ENCODE results near the gene FBXW5.

DNA sequence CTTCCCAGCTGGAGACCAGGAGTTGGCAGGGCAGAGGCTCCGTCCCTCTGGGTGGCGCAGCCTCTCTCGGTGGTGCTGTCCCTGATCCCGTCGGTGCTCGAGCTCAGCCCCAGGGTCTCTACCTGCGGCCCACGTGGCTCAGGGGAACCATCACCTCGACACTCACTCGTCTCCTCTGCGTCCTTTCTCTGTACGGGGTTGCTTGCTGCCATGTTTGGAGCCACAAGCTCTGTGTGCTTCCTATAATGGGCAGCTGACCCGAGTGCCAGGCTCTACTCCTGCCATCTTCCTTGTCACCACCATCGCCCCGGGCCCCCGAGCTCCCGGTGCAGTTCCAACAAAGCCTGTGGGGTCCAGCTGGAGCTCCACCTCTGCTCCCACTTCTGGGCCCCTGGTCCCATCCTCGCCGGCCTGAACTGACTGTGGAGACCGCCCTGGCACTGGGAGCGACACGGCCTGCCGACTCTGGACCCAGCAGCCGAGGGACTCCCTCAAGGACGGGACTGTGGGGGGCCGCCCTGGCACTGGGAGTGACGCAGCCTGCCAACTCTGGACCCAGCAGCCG, 5.0 kb downstream of the FBXW5 start:
- no peak for TF ChIP-seq OSR1 (CRISPR knock-in tag; IDR thresholded peaks at IDR 0.05)
- no peak for TF ChIP-seq ZC3H10 (CRISPR knock-in tag; IDR thresholded peaks at IDR 0.05)
- no peak for TF ChIP-seq GLIS3 (CRISPR knock-in tag; IDR thresholded peaks at IDR 0.05)
- TF ChIP-seq, protein P1, sequence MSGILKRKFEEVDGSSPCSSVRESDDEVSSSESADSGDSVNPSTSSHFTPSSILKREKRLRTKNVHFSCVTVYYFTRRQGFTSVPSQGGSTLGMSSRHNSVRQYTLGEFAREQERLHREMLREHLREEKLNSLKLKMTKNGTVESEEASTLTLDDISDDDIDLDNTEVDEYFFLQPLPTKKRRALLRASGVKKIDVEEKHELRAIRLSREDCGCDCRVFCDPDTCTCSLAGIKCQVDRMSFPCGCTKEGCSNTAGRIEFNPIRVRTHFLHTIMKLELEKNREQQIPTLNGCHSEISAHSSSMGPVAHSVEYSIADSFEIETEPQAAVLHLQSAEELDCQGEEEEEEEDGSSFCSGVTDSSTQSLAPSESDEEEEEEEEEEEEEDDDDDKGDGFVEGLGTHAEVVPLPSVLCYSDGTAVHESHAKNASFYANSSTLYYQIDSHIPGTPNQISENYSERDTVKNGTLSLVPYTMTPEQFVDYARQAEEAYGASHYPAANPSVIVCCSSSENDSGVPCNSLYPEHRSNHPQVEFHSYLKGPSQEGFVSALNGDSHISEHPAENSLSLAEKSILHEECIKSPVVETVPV (CRISPR knock-in tag; IDR thresholded peaks at IDR 0.05) = no peak
- no peak for TF ChIP-seq ZFP30 (CRISPR knock-in tag; IDR thresholded peaks at IDR 0.05)
- no peak for TF ChIP-seq BACH2 (CRISPR knock-in tag; IDR thresholded peaks at IDR 0.05; ENCODE audit: borderline replicate concordance)
- no peak for TF ChIP-seq ZNF70 (CRISPR knock-in tag; IDR thresholded peaks at IDR 0.05)
- no peak for TF ChIP-seq CSDC2 (CRISPR knock-in tag; IDR thresholded peaks at IDR 0.05)
- TF ChIP-seq SNAI2 (CRISPR knock-in tag; IDR thresholded peaks at IDR 0.05) = no peak
- TF ChIP-seq ZFP3 (CRISPR knock-in tag; IDR thresholded peaks at IDR 0.05) = no peak
- TF ChIP-seq, protein P2, sequence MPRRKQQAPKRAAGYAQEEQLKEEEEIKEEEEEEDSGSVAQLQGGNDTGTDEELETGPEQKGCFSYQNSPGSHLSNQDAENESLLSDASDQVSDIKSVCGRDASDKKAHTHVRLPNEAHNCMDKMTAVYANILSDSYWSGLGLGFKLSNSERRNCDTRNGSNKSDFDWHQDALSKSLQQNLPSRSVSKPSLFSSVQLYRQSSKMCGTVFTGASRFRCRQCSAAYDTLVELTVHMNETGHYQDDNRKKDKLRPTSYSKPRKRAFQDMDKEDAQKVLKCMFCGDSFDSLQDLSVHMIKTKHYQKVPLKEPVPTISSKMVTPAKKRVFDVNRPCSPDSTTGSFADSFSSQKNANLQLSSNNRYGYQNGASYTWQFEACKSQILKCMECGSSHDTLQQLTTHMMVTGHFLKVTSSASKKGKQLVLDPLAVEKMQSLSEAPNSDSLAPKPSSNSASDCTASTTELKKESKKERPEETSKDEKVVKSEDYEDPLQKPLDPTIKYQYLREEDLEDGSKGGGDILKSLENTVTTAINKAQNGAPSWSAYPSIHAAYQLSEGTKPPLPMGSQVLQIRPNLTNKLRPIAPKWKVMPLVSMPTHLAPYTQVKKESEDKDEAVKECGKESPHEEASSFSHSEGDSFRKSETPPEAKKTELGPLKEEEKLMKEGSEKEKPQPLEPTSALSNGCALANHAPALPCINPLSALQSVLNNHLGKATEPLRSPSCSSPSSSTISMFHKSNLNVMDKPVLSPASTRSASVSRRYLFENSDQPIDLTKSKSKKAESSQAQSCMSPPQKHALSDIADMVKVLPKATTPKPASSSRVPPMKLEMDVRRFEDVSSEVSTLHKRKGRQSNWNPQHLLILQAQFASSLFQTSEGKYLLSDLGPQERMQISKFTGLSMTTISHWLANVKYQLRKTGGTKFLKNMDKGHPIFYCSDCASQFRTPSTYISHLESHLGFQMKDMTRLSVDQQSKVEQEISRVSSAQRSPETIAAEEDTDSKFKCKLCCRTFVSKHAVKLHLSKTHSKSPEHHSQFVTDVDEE (CRISPR knock-in tag; IDR thresholded peaks at IDR 0.05) = no peak
- no peak for TF ChIP-seq PPARA (CRISPR knock-in tag; IDR thresholded peaks at IDR 0.05; ENCODE audit: borderline replicate concordance)

All from SK-N-SH treated with all-trans-retinoic acid at 6 μM for 48 hours (cell line).